ENCODE data around the gene HLA-E.

The HLA-E gene

DNA sequence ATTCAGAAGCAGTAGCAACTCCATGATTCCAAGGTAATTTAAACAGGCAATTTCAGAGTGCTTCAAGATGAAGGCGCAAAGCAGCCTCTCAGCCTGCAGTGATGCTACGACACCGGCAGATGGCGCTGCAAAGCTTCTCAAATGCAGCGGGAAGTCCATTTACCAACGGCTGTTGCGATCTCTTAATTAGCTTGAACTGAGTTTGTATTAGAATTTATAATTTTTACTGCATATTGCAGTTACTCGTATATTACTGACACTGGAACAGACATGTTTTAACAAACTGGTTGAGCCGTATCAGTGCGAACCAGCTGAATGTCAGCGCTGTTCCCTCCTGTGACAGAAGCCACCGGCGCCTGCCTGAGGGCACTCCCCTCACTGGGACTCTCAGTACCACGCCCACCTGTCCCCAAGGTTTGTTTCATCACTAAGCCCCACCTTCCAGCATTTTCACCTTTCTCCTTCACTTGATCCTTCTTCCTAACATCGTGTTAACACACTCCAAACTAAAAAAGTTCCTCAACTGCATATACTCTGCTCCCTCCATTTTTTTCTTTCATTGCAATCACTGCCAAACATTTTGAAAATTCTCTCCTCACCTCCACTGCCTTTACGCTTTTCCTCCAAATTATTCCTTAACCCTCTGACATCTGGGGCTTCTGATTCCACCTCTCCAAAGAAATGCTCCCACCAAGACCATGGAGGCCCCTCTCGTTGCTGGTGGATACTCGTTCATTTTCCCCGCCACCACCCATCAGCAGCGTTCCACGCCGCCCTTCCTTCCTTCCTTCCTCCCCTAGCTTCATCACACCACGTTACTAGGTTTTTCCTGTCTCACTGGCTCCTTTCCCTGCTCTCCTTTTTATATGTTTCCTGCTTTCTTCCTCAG is 52.5 kb downstream of the HLA-E start:
- peak; percentile 89 for ATAC-seq
- Mint-ChIP-seq H3K9me3 (no peaks in the 10 kb centered on the region), H3K27ac (peak overlapping the region; percentile 15), H3K36me3 (peaks cover 14% of the 10 kb centered on the region), H3K4me3 (peak overlapping the region; percentile 70), H3K4me1 (peaks cover 33% of the 10 kb centered on the region)
- peak; percentile 75 to 82 for DNase-seq (ENCODE audit: low spot score in 2 of 2)

DNA sequence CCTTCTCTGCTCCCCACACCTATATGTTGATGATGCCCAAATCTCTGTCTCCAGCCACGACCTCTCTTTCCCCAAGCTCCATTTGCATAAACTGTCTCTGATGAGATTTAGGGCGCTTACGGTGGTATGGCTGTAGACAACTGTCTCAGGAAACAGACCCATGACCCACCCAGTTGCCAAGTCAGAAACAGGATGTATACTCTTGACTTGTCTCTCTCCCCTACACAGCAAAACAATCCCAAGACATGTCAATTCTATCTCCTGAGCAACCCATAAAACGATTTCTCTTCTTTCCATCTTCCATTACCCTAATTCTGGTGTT is 53.1 kb downstream of the HLA-E start:
- peaks cover 19% of the 10 kb centered on the region for H3K36me3 Mint-ChIP-seq
- H3K4me1 Mint-ChIP-seq = peaks cover 33% of the 10 kb centered on the region
- DNase-seq (ENCODE audit: low spot score in 2 of 2) (no peak), ATAC-seq (peak; percentile 56)
- H3K4me3 Mint-ChIP-seq = peak overlapping the region; percentile 70
- H3K9me3 Mint-ChIP-seq = no peaks in the 10 kb centered on the region
- peak overlapping the region; percentile 15 for H3K27ac Mint-ChIP-seq

DNA sequence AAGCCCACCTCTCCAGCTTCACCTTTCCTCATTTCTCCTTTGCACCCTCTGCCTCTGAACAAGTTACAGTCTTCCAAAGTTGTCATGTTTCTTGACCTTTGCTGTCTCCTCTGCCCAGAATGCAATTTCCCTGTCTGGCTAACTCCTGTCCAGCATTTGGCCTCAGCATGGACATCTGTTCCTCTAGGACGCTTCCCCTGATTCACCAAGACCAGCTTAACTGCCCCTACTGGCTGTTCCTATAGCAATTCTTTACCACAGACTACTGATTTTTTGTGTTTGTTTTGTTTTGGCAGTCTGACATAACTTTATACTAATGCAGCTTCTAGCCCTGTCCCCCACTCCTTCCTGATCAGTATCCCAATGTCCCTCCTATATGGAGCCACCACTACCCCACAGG is 53.6 kb downstream of the HLA-E start:
- Mint-ChIP-seq H3K4me3 (peak overlapping the region; percentile 70), H3K27ac (peak overlapping the region; percentile 15), H3K4me1 (peaks cover 33% of the 10 kb centered on the region), H3K9me3 (no peaks in the 10 kb centered on the region), H3K36me3 (peaks cover 20% of the 10 kb centered on the region)
- DNase-seq (ENCODE audit: low spot score in 2 of 2) (no peak), ATAC-seq (no peak)
